OCI-LY3 (cell line): ENCODE results near the gene ANKRD9.

Experiments
- H2AFZ ChIP-seq: fragments of 200-600, 300-600 bp; shearing (Covaris generic); 2 replicates; pipeline ENCODE4 v1.6.0; 2014; ENCODE audit warnings: antibody characterized with exemption, low read depth, low read length
- H3K27ac ChIP-seq: fragments of 200-600, 300-600 bp; sonication (generic); 2 replicates; pipeline ENCODE4 v1.5.1; 2014; ENCODE audit warnings: mild to moderate bottlenecking, low read length, moderate library complexity, mixed read lengths
- H3K27me3 ChIP-seq: fragments of 200-600, 300-600 bp; sonication (generic); 2 replicates; pipeline ENCODE4 v1.6.1; 2014; ENCODE audit warnings: low read depth, low read length, mixed read lengths
- H3K36me3 ChIP-seq: fragments of 200-600, 300-600 bp; sonication (generic); replicated peaks from 2 replicates; pipeline ENCODE3; 2014; ENCODE audit warnings: low read depth, low read length, mixed read lengths
- H3K4me1 ChIP-seq: fragments of 300-600, 200-600 bp; sonication (generic); 2 replicates; pipeline ENCODE4 v1.6.1; 2014; ENCODE audit warnings: low read length, mixed read lengths
- H3K4me2 ChIP-seq: fragments of 200-600, 300-600 bp; sonication (generic); 2 replicates; pipeline ENCODE4 v1.6.1; 2014; ENCODE audit warnings: low read length, mixed read lengths
- H3K4me3 ChIP-seq: fragments of 300-600, 200-600 bp; sonication (generic); 2 replicates; pipeline ENCODE4 v1.5.1; 2014; ENCODE audit warnings: antibody characterized with exemption, mild to moderate bottlenecking, low read length, moderate library complexity
- H3K79me2 ChIP-seq: fragments of 300-600, 200-600 bp; shearing (Covaris generic); 2 replicates; pipeline ENCODE4 v1.6.1; 2014; ENCODE audit warnings: mild to moderate bottlenecking, low read length, mixed read lengths
- H3K9ac ChIP-seq: fragments of 300-600, 200-600 bp; shearing (Covaris generic); 2 replicates; pipeline ENCODE4 v1.6.0; 2014; ENCODE audit warnings: mild to moderate bottlenecking, low read length, moderate library complexity
- H3K9me3 ChIP-seq: fragments of 200-600, 300-600 bp; shearing (Covaris generic); 2 replicates; pipeline ENCODE4 v1.6.1; 2014; ENCODE audit warnings: low read length, mixed read lengths; ENCODE audit not compliant: insufficient read depth
- H4K20me1 ChIP-seq: fragments of 200-600, 300-600 bp; sonication (generic); 2 replicates; pipeline ENCODE4 v1.6.1; 2016; ENCODE audit warnings: low read length, mixed read lengths; ENCODE audit not compliant: insufficient read depth
- EZH2phosphoT487 ChIP-seq: fragments of 200-600 bp; shearing (Covaris generic); IDR thresholded peaks from 2 replicates; pipeline ENCODE4 v1.6.1; 2018; ENCODE audit warnings: antibody characterized with exemption, mixed run types, low read depth
- TF ChIP-seq, protein P1 (sequence below): fragments of 200-600, 300-600 bp; sonication (generic); IDR thresholded peaks from 2 replicates; pipeline ENCODE4 v1.5.1; 2014; ENCODE audit warnings: antibody characterized with exemption, low read length, low read depth

Gene ANKRD9

DNA sequence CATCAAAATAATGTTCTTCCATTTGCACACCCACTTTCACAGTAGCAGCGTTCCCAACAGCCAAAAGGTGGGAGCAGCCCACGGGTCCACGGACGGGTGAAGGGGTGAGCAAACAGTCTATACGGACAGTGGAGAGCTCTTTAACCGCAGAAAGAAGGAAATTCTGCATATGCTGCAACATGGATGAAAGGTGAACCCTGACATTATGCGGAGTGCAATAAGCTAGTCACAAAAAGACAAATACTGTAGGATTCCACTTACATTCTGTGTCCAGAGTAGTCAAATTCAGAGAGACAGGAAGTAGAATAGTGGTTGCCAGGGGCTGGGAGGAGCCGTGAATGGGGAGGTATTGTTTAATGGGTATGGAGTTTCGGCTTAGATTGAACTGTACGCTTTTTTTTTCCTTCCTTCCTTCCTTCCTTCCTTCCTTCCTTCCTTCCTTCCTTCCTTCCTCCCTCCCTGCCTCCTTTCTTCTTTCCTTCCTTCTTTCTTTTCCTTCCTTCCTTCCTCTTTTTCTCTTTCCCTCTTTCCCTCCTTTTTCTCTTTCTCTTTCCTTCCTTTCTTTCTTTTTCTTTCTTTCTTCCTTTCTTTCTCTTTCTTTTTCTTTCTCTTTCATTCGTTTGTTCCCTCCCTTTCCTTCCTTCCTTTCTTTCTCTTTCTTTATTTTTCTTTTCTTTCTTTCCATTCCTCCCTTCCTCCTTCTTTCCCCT is 15.8 kb upstream of the ANKRD9 start:
- H3K4me2 ChIP-seq, result peak overlapping the region; percentile 72
- H3K36me3 ChIP-seq, result no peaks in the 10 kb centered on the region
- no peaks in the 10 kb centered on the region for H3K27me3 ChIP-seq
- H3K9me3 ChIP-seq, result no peaks in the 10 kb centered on the region
- H2AFZ ChIP-seq, result peak overlapping the region; percentile 53
- no peak for TF ChIP-seq EZH2phosphoT487
- TF ChIP-seq, protein P1, sequence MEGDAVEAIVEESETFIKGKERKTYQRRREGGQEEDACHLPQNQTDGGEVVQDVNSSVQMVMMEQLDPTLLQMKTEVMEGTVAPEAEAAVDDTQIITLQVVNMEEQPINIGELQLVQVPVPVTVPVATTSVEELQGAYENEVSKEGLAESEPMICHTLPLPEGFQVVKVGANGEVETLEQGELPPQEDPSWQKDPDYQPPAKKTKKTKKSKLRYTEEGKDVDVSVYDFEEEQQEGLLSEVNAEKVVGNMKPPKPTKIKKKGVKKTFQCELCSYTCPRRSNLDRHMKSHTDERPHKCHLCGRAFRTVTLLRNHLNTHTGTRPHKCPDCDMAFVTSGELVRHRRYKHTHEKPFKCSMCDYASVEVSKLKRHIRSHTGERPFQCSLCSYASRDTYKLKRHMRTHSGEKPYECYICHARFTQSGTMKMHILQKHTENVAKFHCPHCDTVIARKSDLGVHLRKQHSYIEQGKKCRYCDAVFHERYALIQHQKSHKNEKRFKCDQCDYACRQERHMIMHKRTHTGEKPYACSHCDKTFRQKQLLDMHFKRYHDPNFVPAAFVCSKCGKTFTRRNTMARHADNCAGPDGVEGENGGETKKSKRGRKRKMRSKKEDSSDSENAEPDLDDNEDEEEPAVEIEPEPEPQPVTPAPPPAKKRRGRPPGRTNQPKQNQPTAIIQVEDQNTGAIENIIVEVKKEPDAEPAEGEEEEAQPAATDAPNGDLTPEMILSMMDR, result no peak
- H3K27ac ChIP-seq, result peak overlapping the region; percentile 40
- H3K9ac ChIP-seq, result peak overlapping the region; percentile 60
- H3K4me3 ChIP-seq, result peak overlapping the region; percentile 74
- H4K20me1 ChIP-seq, result no peaks in the 10 kb centered on the region
- no peaks in the 10 kb centered on the region for H3K79me2 ChIP-seq
- peaks cover 10% of the 10 kb centered on the region; the same call in 1 of the 2 replicates for H3K4me1 ChIP-seq

DNA sequence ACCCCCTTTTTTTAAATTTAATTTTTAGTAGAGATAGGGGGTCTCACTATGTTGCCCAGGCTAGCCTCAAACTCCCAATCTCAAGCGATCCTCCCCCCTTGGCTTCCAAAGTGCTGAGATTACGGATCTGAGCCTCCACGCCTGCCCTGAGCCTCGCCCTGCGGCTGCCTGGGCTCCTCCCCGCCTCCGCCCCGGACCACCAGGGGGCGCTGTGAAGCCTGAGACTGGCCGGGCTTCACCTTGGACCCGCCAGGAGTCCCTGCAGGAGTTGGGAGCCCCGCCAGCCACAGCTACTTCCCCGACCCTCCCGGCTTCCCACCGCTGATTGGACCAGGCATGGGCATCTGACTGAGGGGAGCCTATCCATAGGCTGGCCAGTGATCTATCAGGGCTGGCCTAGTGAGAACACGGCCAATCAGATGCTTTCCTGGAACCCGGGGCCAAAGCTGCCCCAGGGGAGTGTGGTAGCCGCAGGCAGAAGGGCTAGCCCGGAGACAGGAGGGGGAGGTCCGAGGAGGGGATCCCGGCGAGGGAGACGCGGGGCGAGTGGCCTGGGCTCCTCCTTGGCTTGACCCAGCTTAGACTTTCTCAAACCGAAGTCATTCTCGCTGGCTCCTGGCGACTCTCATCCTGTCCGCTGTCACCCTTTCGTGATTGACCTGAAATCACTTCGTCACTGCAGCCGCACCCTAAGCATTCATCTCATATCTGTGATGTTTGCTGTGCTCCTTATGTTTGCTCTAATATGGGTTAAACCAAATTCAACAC is 15.1 kb upstream of the ANKRD9 start:
- peak overlapping the region; percentile 74 for H2AFZ ChIP-seq
- H3K9me3 ChIP-seq, result no peaks in the 10 kb centered on the region
- no peaks in the 10 kb centered on the region for H3K27me3 ChIP-seq
- peak overlapping the region; percentile 100 for H3K4me2 ChIP-seq
- H4K20me1 ChIP-seq, result no peaks in the 10 kb centered on the region
- no peaks in the 10 kb centered on the region for H3K79me2 ChIP-seq
- peaks cover 10% of the 10 kb centered on the region; the same call in 1 of the 2 replicates for H3K4me1 ChIP-seq
- H3K4me3 ChIP-seq, result peak overlapping the region; percentile 74
- peak overlapping the region; percentile 82 for H3K9ac ChIP-seq
- peak overlapping the region; percentile 40 for H3K27ac ChIP-seq
- H3K36me3 ChIP-seq, result no peaks in the 10 kb centered on the region
- TF ChIP-seq EZH2phosphoT487, result no peak
- TF ChIP-seq, protein P1, result peak; percentile 93

DNA sequence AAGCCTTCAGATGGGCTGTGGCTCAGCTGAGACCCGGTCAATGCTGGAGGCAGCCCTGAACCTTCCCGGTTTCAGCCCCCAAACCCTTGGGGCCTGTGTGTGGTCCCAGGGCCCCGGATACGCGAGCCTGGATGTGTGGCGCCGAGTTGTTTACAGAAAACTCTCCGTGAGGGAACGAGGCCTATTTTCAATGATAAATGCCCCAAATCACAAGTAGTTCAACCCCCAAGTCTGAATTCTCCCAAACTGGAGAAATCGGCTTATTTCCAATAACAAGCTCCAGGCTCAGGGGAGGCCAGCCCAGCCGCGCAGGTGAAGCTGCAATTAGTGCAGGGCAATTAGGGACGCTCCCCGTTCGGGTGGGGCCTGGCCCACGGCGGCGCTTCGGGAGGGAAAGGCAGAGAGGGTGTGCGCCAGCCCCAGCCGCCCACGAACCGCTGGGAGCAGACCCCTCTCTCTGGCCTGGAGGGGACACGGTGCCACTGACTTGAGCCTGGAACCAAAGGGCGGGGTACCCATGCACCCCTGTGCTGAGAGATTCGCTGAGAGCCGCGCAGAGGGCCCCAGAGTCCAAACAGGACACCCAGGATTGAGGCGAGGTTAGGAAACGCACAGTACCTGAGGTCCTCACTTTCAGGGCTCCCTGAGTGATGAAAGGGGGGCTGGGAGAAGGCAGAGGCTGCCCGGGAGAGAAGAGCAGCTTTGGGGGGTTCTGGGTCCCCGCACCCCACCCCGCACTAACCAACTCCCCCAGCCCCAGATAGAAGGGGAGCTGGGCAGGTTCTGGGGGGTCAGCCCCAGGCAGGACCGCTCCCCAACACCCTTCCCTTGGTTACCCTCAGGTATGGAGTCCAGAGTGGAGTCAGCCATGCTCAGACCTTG is 14.2 kb upstream of the ANKRD9 start:
- Histone ChIP-seq H4K20me1 (no peaks in the 10 kb centered on the region), H3K4me1 (peaks cover 10% of the 10 kb centered on the region; the same call in 1 of the 2 replicates), H3K79me2 (no peaks in the 10 kb centered on the region), H3K4me2 (peak overlapping the region; percentile 100), H3K36me3 (no peaks in the 10 kb centered on the region), H3K27me3 (no peaks in the 10 kb centered on the region), H2AFZ (peak overlapping the region; percentile 74), H3K9ac (peak overlapping the region; percentile 82), H3K9me3 (no peaks in the 10 kb centered on the region), H3K4me3 (peak overlapping the region; percentile 74), H3K27ac (no peak overlapping the region)
- TF ChIP-seq EZH2phosphoT487, result no peak
- TF ChIP-seq, protein P1, result no peak
